ENCODE results near the gene EPSTI1. TPM values are rescaled to one million over a fixed set of nuclear protein-coding genes. Genes with fewer than 3 reads are reported as not detected.

The EPSTI1 gene
- total RNA-seq, 4 donors from 2014 or later, result 13.1 to 145 (median 18.7) TPM

DNA sequence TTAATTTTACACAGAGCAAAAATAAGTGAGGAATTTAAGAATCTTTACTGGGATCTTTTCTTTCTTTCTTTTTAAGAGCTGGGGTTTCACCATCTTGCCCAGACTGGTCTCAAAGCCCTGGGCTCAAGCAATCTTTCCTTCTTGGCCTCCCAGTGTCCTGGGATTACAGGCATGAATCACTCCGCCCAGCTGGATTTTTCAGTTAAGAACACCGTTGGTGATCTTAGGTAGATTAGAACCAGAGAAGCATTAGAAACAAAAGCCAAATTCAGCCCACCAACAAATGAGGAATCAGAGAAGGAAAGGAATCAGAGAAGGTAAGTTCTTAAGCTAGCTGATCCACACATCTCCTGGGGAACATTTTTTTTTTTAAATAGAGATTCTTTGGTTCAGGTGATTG is 34.2 kb downstream of the EPSTI1 start:
- in situ Hi-C loops (cut with MboI; ENCODE audit: low pct_ligation_motif_present in 1 of 4, low pct_unique_long_range_greater_than_20kb in 1 of 4, low sequenced_read_pairs in 3 of 4) (no loop called here), intact Hi-C loops (cut with DNase I; ENCODE audit: low total_unique reads) (no loop called here)
- no peak overlapping the region for H3K4me3 ChIP-seq
- H3K27ac ChIP-seq, result no peak overlapping the region
- H3K4me1 ChIP-seq, result no peaks in the 10 kb centered on the region
- H3K9me3 ChIP-seq, result no peaks in the 10 kb centered on the region
- no peak for DNase-seq
- 86 to 87% methylated on average over 2 of the region's 2 CpGs for WGBS, 2 donors (ENCODE audit: low coverage in 1 of 2)
- no peak for TF ChIP-seq POLR2A (IDR thresholded peaks at IDR 0.05)
- TF ChIP-seq EP300 (IDR thresholded peaks at IDR 0.05; ENCODE audit: low read depth), result no peak
- TF ChIP-seq POLR2AphosphoS5 (IDR thresholded peaks at IDR 0.05), result no peak
- TF ChIP-seq, protein P1, sequence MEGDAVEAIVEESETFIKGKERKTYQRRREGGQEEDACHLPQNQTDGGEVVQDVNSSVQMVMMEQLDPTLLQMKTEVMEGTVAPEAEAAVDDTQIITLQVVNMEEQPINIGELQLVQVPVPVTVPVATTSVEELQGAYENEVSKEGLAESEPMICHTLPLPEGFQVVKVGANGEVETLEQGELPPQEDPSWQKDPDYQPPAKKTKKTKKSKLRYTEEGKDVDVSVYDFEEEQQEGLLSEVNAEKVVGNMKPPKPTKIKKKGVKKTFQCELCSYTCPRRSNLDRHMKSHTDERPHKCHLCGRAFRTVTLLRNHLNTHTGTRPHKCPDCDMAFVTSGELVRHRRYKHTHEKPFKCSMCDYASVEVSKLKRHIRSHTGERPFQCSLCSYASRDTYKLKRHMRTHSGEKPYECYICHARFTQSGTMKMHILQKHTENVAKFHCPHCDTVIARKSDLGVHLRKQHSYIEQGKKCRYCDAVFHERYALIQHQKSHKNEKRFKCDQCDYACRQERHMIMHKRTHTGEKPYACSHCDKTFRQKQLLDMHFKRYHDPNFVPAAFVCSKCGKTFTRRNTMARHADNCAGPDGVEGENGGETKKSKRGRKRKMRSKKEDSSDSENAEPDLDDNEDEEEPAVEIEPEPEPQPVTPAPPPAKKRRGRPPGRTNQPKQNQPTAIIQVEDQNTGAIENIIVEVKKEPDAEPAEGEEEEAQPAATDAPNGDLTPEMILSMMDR (IDR thresholded peaks at IDR 0.05), result no peak
- no peaks in the 10 kb centered on the region for H3K27me3 ChIP-seq
- H3K36me3 ChIP-seq, result peaks cover 0 to 35% (median 0%) of the 10 kb centered on the region in 4 donors

DNA sequence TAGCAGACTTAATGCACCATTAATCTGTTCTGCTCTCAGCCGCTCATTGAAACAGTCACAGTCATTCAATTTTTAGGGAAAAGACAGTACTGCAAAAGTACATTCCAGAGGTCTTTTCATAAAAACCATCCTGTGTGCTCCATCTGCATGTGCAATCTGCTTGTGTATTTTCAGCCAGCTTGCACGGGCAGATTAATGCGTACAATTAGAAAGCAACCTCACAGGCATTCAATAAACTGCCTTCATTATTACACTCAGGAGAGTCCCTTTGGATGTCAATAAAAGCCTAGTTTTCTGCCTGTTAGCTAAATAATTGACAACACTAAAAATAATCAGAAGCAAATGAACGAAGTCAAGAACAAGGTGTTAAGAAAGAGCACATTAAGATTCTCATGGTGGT is 41.9 kb downstream of the EPSTI1 start:
- Histone ChIP-seq H3K27ac (no peak overlapping the region), H3K4me1 (no peaks in the 10 kb centered on the region), H3K27me3 (no peaks in the 10 kb centered on the region), H3K9me3 (no peaks in the 10 kb centered on the region), H3K4me3 (no peak overlapping the region), H3K36me3 (peaks cover 0 to 28% (median 0%) of the 10 kb centered on the region in 4 donors)
- in situ Hi-C loops (cut with MboI; ENCODE audit: low pct_ligation_motif_present in 1 of 4, low pct_unique_long_range_greater_than_20kb in 1 of 4, low sequenced_read_pairs in 3 of 4), result no loop called here
- WGBS, 2 donors (ENCODE audit: low coverage in 1 of 2), result 93 to 100% methylated on average over 3 to 4 of the region's 4 CpGs
- TF ChIP-seq EP300 (IDR thresholded peaks at IDR 0.05; ENCODE audit: low read depth) (no peak), POLR2A (IDR thresholded peaks at IDR 0.05) (no peak), POLR2AphosphoS5 (IDR thresholded peaks at IDR 0.05) (no peak)
- TF ChIP-seq, protein P1 (IDR thresholded peaks at IDR 0.05), result no peak
- DNase-seq, result no peak
- intact Hi-C loops (cut with DNase I; ENCODE audit: low total_unique reads), result no loop called here

GRCh38 chr13:42947925-42948324 is 44.1 kb downstream of the EPSTI1 start:
- no peak for DNase-seq
- in situ Hi-C loops (cut with MboI; ENCODE audit: low pct_ligation_motif_present in 1 of 4, low pct_unique_long_range_greater_than_20kb in 1 of 4, low sequenced_read_pairs in 3 of 4), result no loop called here
- Histone ChIP-seq H3K27ac (no peak overlapping the region), H3K9me3 (no peaks in the 10 kb centered on the region), H3K4me1 (no peaks in the 10 kb centered on the region), H3K4me3 (no peak overlapping the region), H3K27me3 (no peaks in the 10 kb centered on the region), H3K36me3 (peaks cover 0 to 16% (median 0%) of the 10 kb centered on the region in 4 donors)
- WGBS, 2 donors (ENCODE audit: low coverage in 1 of 2), result 96% methylated on average over 8 of the region's 11 CpGs; no CpG with 5 or more reads in 1 of the 2 donors
- TF ChIP-seq, protein P1 (IDR thresholded peaks at IDR 0.05), result no peak
- intact Hi-C loops (cut with DNase I; ENCODE audit: low total_unique reads), result no loop called here

GRCh38 chr13:42946927-42947326 is 45.1 kb downstream of the EPSTI1 start:
- WGBS, 2 donors (ENCODE audit: low coverage in 1 of 2), result 60 to 74% methylated on average over 1 of the region's 1 CpG
- DNase-seq, result no peak
- Histone ChIP-seq H3K36me3 (peaks cover 0 to 16% (median 0%) of the 10 kb centered on the region in 4 donors), H3K27me3 (no peaks in the 10 kb centered on the region), H3K4me3 (no peak overlapping the region), H3K4me1 (no peaks in the 10 kb centered on the region), H3K9me3 (no peaks in the 10 kb centered on the region), H3K27ac (no peak overlapping the region)
- intact Hi-C loops (cut with DNase I; ENCODE audit: low total_unique reads) (no loop called here), in situ Hi-C loops (cut with MboI; ENCODE audit: low pct_ligation_motif_present in 1 of 4, low pct_unique_long_range_greater_than_20kb in 1 of 4, low sequenced_read_pairs in 3 of 4) (no loop called here)
- TF ChIP-seq POLR2AphosphoS5 (IDR thresholded peaks at IDR 0.05), result no peak

GRCh38 chr13:42929886-42930535 is 62.0 kb downstream of the EPSTI1 start:
- no peak for DNase-seq
- Histone ChIP-seq H3K36me3 (peaks cover 0 to 4% (median 0%) of the 10 kb centered on the region in 4 donors), H3K9me3 (no peaks in the 10 kb centered on the region), H3K27me3 (no peaks in the 10 kb centered on the region), H3K4me1 (peaks cover 0 to 12% (median 2%) of the 10 kb centered on the region in 4 donors), H3K27ac (no peak overlapping the region), H3K4me3 (no peak overlapping the region)
- TF ChIP-seq EP300 (IDR thresholded peaks at IDR 0.05; ENCODE audit: low read depth) (no peak), POLR2AphosphoS5 (IDR thresholded peaks at IDR 0.05) (no peak), POLR2A (IDR thresholded peaks at IDR 0.05) (no peak)
- TF ChIP-seq, protein P1 (IDR thresholded peaks at IDR 0.05), result no peak
- in situ Hi-C loops (cut with MboI; ENCODE audit: low pct_ligation_motif_present in 1 of 4, low pct_unique_long_range_greater_than_20kb in 1 of 4, low sequenced_read_pairs in 3 of 4) (no loop called here), intact Hi-C loops (cut with DNase I; ENCODE audit: low total_unique reads) (no loop called here)
- WGBS, 2 donors (ENCODE audit: low coverage in 1 of 2), result 95 to 96% methylated on average over 3 of the region's 3 CpGs

Measured in transverse colon (tissue), 4 donors.